ENCODE measurements around the gene RBFOX1.

RBFOX1 gene

GRCh38 chr16:7332611-7333010 lies at the start of gene RBFOX1:
TSS of gene RBFOX1 (plus strand) at chr16:7332845.
- no peak for DNase-seq (ENCODE audit: low read depth)

DNA sequence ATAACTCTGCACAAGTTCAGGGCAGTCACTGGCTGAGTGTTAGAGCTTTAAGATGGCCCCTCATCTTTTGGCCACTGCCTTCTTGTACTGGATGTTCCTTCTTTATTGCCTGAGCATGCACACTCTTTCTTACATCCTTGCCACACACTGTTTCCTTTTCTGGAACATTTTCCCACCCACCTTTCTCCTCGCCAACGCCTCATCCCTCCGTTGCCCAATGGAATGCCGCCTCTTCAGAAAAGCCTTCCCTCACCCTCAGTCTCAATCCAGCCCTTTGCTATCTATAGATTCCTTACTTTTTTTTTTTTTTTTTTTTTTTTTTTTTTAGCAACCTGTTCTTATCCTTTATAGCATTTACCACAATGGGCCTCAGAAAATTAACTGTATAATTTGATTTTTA lies 47.9 kb upstream of the RBFOX1 start:
- no peak for DNase-seq (ENCODE audit: low read depth)

DNA sequence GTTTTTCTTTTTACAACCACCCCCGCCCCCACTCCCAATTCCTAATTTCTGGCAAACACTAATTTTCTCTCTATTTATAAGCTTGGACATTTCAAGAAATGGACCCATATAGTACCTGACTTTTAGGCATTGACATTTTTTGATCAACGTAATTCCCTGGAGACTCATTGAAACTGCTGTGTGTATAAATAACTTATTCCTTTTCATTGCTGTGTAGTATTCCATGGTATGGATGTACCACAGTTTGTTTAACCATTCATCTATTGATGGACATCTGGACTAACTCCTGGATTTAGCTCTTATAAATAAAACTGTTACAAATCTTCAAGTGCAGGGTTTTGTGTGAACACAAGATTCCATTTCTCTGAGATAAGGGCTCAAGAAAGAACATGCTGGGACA lies 47.1 kb upstream of the RBFOX1 start:
- DNase-seq (ENCODE audit: low read depth), result no peak

GRCh38 chr16:7289299-7289698 lies 43.3 kb upstream of the RBFOX1 start:
- DNase-seq (ENCODE audit: low read depth), result no peak

DNA sequence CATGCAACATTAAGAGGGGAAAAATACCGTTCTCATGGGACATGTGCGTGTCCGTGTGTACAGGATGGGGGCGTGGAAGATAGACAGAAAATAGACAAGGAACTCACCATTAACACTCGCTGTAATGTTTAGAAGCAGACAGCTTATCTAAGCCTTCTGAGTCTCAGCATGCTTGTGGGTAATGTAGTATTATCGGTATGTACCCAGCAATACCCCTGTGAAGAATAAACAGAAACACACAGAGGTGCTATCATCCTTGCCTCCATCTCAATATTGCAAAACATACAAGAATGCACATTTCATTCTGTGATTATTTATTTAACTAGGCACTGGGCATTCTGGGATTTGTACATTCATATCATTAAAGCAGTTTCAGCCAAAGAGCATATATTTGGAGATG lies 42.0 kb upstream of the RBFOX1 start:
- DNase-seq (ENCODE audit: low read depth), result no peak

GRCh38 chr16:7294020-7294419 lies 38.6 kb upstream of the RBFOX1 start:
- no peak for DNase-seq (ENCODE audit: low read depth)

- no peak for DNase-seq (ENCODE audit: low read depth)
Measured at GRCh38 chr16:7303052-7303610, 29.5 kb upstream of the RBFOX1 start.

GRCh38 chr16:7303660-7304200 lies 28.9 kb upstream of the RBFOX1 start:
- DNase-seq (ENCODE audit: low read depth), result no peak

DNA sequence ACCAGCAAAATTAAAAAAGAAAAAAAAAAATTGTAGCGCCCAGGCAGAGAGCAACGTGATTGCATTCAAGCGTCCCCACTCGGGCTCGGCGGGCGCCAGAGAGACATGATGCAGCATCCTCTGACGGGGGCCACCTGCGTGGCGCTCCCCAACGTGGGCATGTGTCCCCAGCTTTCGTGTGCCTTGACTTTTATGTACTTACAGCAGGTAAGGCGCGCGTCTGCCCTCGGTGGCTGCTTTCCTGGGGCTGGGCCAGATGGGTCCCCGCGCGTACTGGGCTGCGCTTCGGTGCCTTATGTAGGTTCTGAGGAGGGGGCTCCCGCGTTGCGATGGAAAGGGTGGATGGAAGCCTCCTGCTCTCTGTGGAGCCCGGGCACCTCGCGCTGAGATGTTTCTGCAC lies 28.4 kb upstream of the RBFOX1 start:
- no peak for DNase-seq (ENCODE audit: low read depth)

GRCh38 chr16:7304958-7305357 lies 27.7 kb upstream of the RBFOX1 start:
- no peak for DNase-seq (ENCODE audit: low read depth)

- DNase-seq (ENCODE audit: low read depth), result no peak
Measured at GRCh38 chr16:7313170-7313569, 19.5 kb upstream of the RBFOX1 start.

GRCh38 chr16:7314163-7314562 lies 18.5 kb upstream of the RBFOX1 start:
- no peak for DNase-seq (ENCODE audit: low read depth)

DNA sequence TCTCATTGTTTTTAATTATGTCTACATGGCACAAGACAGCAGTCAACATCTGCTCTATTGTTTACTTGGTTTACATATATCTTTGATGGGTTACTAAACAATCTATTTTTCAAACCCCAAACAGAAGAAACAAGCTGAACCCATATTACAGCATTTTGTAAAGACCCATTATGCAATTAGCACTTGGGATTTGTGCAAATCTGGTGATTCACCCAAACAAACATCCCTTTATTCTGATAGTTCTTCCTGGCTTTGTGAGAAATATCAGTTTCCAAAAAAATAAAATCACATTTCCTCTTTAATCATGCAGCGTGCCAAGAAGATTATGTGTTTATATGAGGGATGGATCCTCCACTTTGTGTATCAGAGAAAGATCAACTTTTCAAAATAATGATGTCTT lies 16.8 kb upstream of the RBFOX1 start:
- no peak for DNase-seq (ENCODE audit: low read depth)

- no peak for DNase-seq (ENCODE audit: low read depth)
Measured at GRCh38 chr16:7316281-7316888, 16.3 kb upstream of the RBFOX1 start.

GRCh38 chr16:7317982-7318381 lies 14.7 kb upstream of the RBFOX1 start:
- no peak for DNase-seq (ENCODE audit: low read depth)

DNA sequence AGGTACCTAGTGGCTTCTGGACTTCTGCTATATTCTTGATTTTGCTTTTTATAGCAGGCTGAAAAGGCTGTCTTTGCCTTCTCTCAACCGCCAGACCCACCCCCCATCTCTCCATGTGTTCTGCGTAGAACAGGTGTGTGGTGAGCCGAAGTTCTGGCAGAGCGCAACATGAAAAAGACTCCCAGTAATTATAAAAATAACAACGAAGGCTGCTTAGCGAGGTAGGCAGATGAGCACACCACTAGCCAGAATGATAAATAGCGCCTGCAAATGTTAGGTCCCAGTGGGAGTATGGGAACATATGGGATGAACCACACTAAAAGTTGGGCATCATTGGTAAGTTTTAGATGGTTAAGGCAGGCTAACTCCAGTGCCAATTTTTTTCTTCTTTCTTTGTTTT lies 14.0 kb upstream of the RBFOX1 start:
- DNase-seq (ENCODE audit: low read depth), result no peak

DNA sequence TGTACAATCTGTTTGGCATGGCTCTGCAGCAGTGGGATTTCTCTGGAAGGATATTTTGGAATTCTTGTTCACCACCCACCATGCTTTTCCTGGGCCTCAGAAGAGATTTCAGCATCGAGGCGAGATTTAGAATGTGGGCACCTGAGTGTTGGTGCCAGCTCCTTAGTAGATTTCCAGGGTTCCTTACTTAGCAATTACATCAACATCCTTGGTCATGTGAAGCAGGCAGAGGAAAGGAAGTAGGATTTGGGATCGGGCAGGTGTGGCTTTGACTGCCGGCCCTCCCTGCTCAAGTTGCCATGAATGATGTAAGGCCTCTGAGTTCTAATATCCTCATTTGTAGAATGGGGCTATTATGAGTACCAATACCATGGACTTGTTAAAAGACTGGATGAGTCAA lies 13.1 kb upstream of the RBFOX1 start:
- DNase-seq (ENCODE audit: low read depth), result no peak

DNA sequence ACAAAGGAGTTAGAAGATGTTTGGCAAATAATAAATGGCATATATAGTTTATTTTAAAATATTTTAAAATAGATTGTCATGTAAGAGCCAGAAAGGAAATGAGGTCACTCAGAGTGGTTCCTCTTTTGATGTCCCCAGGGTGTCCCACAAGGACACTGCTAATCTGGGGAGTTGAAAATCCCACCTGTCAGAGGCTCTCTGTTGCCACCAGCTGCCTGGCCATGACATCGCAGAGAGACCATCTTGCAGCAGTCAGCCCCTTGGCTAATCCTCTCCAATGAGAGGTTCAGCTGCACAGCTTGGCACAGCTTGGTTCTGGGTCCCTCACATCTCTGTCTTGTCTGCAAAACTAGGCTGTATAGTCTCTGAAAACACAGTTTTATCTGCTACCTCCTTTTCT lies 11.0 kb upstream of the RBFOX1 start:
- no peak for DNase-seq (ENCODE audit: low read depth)

- no peak for DNase-seq (ENCODE audit: low read depth)
Measured at GRCh38 chr16:7324321-7324720, 8.3 kb upstream of the RBFOX1 start.

DNA sequence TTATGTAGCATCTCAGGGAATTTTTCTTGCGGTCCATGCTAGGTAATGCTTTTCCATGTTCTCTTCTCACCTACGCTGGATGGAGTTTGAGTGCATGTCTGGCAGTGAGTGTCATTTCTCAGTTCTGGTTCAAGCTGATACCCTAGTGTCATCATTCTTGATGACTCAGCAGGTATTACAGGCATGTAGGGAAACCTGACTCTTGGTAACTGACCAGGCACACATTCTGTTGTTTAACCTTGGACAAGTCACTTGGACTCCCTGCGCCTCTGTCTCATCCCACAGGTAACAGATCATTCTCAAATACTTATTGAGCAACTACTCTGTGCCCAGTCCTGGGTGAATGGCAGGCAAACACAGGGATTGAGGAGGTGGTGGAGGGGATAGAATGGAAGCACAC lies 6.8 kb upstream of the RBFOX1 start:
- no peak for DNase-seq (ENCODE audit: low read depth)

DNA sequence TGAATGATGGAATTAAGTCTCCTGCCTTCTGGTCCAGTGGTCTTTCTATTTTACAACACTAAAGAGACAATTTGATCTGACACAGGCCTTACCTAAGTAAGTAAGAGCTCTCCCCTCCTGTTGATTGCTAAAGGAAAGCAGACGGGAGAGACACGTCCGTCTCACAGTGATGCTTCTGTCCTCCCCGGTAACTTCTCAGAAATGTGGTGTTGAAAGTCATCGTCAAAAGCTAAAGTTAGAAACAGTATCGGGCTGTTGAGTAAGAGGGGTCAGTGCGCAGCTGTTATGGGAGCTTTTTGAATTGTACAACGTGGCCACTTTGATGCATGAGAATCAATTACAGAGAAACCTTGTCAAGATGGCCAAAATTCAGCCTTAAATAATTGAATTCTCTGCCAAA lies 1.9 kb upstream of the RBFOX1 start:
- DNase-seq (ENCODE audit: low read depth), result no peak

DNA sequence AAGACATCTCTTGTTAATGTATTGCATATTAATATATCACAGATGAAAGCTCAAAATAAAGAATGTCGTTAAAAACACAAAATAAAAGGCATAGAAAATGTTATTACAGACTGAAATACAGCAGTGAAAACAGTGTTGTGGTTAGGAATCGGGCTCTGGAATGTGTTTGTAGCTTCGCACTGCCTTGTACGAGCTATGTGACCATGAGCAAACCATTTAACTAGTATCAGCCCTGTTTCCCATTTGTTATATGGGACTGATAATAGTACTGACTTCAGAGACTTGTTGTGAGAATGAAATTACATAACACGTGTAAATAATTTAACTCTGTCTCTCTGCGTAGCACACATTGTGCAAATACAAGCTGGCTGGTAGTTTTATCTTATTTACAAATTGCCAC lies 648 bp upstream of the RBFOX1 start:
- no peak for DNase-seq (ENCODE audit: low read depth)

DNA sequence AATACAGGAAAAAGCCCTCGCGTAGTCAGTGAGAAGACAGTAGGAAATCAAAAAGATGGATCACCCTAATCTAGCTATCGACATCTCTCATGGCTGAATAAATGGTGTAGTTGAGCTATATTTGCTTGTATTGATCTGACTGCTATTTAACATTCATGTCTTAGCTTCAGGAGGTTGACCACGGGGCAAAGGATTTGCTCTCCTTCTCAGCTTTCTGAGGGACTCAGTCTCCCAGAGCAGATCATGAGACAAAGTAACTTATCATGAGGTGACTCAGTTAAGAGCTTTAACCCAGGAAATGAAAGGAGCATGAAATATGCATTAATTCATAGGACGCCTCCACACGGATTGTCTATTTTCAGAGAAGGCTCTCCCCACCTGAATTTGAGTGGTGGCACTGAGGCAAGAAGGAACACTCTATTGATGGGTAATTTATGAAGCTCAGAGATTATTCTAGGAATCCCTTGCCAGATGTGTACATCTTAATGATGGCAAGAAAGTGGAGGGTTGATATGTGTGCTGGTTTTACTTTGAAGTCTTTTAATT lies 608 bp downstream of the RBFOX1 start:
- no peak for DNase-seq (ENCODE audit: low read depth)
